Ishikawa (cell line): Measurements from ENCODE around the gene MLC1.

ENCODE experiments used
- CEBPB ChIP-seq: IDR thresholded peaks from 2 replicates; pipeline ENCODE4 v1.6.1; 2012
- EGR1 ChIP-seq: IDR thresholded peaks from 2 replicates; pipeline ENCODE4 v1.6.1; 2012
- EP300 ChIP-seq: IDR thresholded peaks from 2 replicates; pipeline ENCODE4 v1.6.1; 2012; ENCODE audit warnings: borderline replicate concordance
- MAX ChIP-seq: IDR thresholded peaks from 2 replicates; pipeline ENCODE4 v1.6.1; 2012
- NFIC ChIP-seq: IDR thresholded peaks from 2 replicates; pipeline ENCODE4 v1.6.1; 2012
- RAD21 ChIP-seq: IDR thresholded peaks from 2 replicates; pipeline ENCODE4 v1.6.1; 2012; ENCODE audit warnings: low read depth

- no peak for TF ChIP-seq EP300
- no peak for TF ChIP-seq CEBPB
- TF ChIP-seq RAD21: no peak
- TF ChIP-seq MAX: no peak
- TF ChIP-seq EGR1: no peak
- no peak for TF ChIP-seq NFIC
Observed at GRCh38 chr22:50053861-50054260, 31.4 kb downstream of the MLC1 start.
